Activated naive CD8-positive, alpha-beta T cell treated with anti-CD3 and anti-CD28 coated beads, Interleukin-2, amount 50 U/mL, for 24 hours (primary cell): Measurements from ENCODE around the gene C17orf75.
"Not testable (repeated sequence)": the region's sequence is repeated elsewhere in the genome, so short reads cannot be mapped to it uniquely, and the experiment has no call there.

Experiments used
- ATAC-seq: fragments of 150-1000 bp; cut with Tn5 transposase; one replicate; pipeline ENCODE4 v1.10.0; 2021
- DNase-seq: peaks from one replicate; pipeline ENCODE4 v3.0.0; 2021
- H3K27ac Mint-ChIP-seq: one replicate; pipeline ENCODE4 v1.8.0; 2021; ENCODE audit warnings: mild to moderate bottlenecking, mixed read lengths
- H3K27me3 Mint-ChIP-seq: one replicate; pipeline ENCODE4 v1.8.0; 2021; ENCODE audit warnings: mixed read lengths
- H3K36me3 Mint-ChIP-seq: one replicate; pipeline ENCODE4 v1.8.0; 2021; ENCODE audit warnings: low read depth, mixed read lengths
- H3K4me1 Mint-ChIP-seq: one replicate; pipeline ENCODE4 v1.8.0; 2021; ENCODE audit warnings: mixed read lengths
- H3K4me3 Mint-ChIP-seq: one replicate; pipeline ENCODE4 v1.8.0; 2021; ENCODE audit warnings: mild to moderate bottlenecking, moderate library complexity, mixed read lengths
- H3K9me3 Mint-ChIP-seq: one replicate; pipeline ENCODE4 v1.8.0; 2021; ENCODE audit warnings: mixed read lengths

Gene C17orf75

DNA sequence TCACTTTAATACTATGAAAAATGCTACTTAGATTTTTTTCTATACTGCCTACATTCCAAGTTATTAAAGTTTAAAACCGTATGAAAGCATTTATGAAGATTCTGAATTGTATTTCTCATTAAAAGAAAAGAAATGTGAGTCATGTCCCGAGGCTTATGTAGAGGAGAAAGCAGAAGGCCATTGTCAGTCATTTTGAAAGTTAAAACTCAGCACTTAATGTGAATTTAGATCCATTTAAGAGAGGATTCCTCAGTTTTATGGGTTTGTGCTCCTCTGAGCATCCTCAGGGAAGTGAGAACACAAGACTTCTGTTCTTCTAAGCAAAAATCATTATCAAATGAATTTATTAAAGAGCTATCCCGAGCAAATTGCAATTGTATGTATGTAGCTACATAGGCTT lies 11.8 kb downstream of the C17orf75 start:
- Mint-ChIP-seq H3K9me3 (no peaks in the 10 kb centered on the region), H3K27ac (peak overlapping the region; percentile 78), H3K27me3 (no peaks in the 10 kb centered on the region), H3K4me3 (peak overlapping the region; percentile 41), H3K36me3 (peaks cover 20% of the 10 kb centered on the region), H3K4me1 (peaks cover 34% of the 10 kb centered on the region)
- no peak for DNase-seq
- no peak for ATAC-seq

DNA sequence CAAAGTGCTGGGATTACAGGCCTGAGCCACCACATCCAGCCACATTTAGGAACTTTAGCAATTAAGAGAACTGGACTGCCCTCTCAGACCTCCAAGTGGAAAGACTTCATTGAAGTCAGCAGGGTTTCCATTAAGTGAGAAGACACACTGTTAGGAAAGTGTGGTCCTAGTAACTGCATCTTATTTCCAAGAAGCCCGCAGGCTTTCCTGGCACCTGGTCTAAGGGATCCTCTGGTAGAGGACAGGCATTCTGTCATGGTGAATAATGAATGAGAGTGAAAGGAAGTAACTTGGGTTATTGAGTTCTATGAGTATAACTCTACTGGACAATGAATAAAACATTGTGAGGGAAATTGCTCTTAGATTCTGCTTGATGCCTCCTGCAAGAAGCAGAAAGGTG lies 14.1 kb downstream of the C17orf75 start:
- H3K27me3 Mint-ChIP-seq, result no peaks in the 10 kb centered on the region
- H3K27ac Mint-ChIP-seq, result no peak overlapping the region
- peaks cover 8% of the 10 kb centered on the region for H3K36me3 Mint-ChIP-seq
- DNase-seq, result no peak
- ATAC-seq, result no peak
- peaks cover 51% of the 10 kb centered on the region for H3K4me1 Mint-ChIP-seq
- H3K9me3 Mint-ChIP-seq, result no peaks in the 10 kb centered on the region
- H3K4me3 Mint-ChIP-seq, result no peak overlapping the region

DNA sequence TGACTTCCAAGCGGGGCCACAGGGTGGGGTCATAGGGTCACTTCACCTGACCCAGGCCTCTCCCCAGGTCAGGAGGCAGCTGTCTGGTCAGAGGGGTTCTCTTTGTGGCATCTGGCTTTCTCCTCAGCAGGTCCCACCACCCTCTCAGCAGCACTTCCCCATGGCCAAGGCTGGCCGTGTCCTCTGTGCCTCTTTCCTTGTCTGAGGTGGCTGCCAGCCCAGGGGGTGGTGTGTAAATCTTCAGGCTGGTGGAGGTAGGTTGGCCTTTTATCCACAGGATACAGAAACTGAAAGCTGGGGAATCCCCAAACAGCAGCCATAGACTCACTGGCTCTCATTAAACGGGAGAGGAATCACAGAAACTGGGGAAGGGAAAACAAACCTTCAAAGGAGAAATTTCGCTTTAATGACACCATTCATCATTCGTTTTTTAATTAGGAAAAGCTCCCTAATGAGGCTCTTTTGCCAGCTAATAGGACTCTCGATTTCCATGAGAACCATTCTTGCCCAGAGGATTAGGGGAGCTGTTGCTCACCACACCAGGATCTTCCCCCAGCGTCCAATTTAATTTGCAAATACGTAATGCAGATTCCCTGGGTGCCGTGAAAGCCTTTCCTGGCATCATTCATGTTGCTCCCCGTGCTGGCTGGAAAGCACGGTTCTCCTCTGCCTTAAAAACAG lies 18.0 kb downstream of the C17orf75 start:
- peak; percentile 44 for DNase-seq
- H3K4me1 Mint-ChIP-seq, result peaks cover 23% of the 10 kb centered on the region
- ATAC-seq, result peak; percentile 87
- H3K4me3 Mint-ChIP-seq, result peak overlapping the region; percentile 26
- H3K27ac Mint-ChIP-seq, result peak overlapping the region; percentile 54
- H3K9me3 Mint-ChIP-seq, result no peaks in the 10 kb centered on the region
- H3K27me3 Mint-ChIP-seq, result no peaks in the 10 kb centered on the region
- H3K36me3 Mint-ChIP-seq, result no peaks in the 10 kb centered on the region

DNA sequence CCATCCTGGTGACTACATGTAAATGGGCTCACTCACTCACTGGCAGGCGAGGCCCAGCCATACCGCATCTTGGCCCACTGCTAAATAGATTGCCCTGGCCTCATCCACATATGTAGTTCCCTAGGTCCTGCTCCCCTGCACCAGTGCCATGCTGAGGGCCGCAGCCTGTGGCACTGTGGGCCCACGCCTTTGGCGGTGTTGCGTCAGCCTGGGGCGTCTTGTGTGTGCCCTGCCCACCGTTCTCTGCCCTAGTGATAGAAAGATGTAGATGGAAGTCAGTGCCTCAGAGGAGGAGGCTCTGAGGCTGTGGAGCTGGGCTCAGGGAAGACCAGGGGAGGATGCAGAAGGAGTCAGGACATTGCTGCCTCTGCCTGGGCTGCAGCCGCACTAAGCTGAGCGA lies 18.9 kb downstream of the C17orf75 start:
- no peak overlapping the region for H3K27ac Mint-ChIP-seq
- no peak overlapping the region for H3K4me3 Mint-ChIP-seq
- DNase-seq (no peak), ATAC-seq (no peak)
- no peaks in the 10 kb centered on the region for H3K27me3 Mint-ChIP-seq
- no peaks in the 10 kb centered on the region for H3K36me3 Mint-ChIP-seq
- H3K9me3 Mint-ChIP-seq, result no peaks in the 10 kb centered on the region
- H3K4me1 Mint-ChIP-seq, result peaks cover 19% of the 10 kb centered on the region

DNA sequence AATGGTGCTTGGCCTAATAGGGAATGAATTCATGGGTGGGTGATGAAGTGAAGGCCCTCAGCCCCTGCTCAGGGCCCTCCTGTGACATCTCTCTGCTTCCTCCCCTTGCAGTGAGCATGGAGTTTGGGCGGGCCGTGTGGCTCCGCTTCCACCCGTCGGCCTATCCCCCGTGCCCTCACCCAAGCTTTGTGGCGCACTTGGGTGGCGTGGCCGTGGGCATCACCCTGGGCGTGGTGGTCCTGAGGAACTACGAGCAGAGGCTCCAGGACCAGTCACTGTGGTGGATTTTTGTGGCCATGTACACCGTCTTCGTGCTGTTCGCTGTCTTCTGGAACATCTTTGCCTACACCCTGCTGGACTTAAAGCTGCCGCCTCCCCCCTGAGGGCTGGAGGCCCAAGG lies 21.1 kb downstream of the C17orf75 start:
- DNase-seq (no peak), ATAC-seq (no peak)
- Mint-ChIP-seq H3K4me3 (no peak overlapping the region), H3K9me3 (no peaks in the 10 kb centered on the region), H3K4me1 (peaks cover 19% of the 10 kb centered on the region), H3K36me3 (no peaks in the 10 kb centered on the region), H3K27me3 (no peaks in the 10 kb centered on the region), H3K27ac (no peak overlapping the region)

DNA sequence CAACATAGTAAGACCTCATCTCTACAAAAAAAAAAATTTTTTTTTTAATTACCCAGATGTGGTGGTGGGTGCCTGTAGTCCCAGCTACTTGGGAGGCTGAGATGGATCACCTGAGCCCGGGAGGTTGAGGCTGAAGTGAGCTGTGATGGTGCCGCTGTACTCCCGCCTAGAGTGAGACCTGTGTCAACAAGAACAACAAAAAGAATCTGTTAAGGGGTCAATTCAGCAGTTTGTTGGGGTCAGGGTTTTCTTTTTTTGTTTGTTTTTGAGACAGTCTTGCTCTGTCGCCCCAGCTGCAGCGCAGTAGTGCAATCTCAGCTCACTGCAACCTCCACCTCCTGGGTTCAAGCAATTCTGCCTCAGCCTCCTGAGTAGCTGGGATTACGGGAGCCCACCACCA lies 21.9 kb downstream of the C17orf75 start:
- not testable (repeated sequence) for H3K27ac Mint-ChIP-seq

DNA sequence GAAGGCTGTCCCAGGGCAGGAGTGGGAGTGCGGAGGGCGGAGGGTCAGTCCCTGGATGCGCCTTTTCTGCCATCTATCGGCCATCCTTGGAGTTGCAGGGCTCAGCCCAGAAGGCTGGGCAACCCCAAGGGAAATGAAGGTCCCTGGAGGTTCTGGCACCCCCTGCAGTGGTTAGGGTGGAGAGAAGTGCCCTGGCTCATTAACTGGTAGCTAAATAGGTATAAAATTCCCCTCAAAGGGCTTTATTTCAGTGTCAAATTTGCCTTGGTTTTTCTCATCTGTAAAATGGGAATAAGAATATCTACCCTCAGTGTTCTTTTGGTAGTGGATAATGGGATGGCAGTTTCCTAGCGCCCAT lies 22.4 kb downstream of the C17orf75 start:
- Mint-ChIP-seq H3K36me3 (no peaks in the 10 kb centered on the region), H3K4me1 (peaks cover 17% of the 10 kb centered on the region), H3K9me3 (no peaks in the 10 kb centered on the region), H3K4me3 (peak overlapping the region; percentile 66), H3K27ac (no peak overlapping the region), H3K27me3 (peaks cover 2% of the 10 kb centered on the region)
- ATAC-seq, result peak; percentile 86
- DNase-seq, result peak; percentile 88

More for the DNA sequence above, 21.9 kb downstream of the C17orf75 start:
- H3K4me1 Mint-ChIP-seq, result peaks cover 19% of the 10 kb centered on the region
- not testable (repeated sequence) for H3K9me3 Mint-ChIP-seq, H3K4me3 Mint-ChIP-seq, ATAC-seq, H3K36me3 Mint-ChIP-seq, DNase-seq, H3K27me3 Mint-ChIP-seq

DNA sequence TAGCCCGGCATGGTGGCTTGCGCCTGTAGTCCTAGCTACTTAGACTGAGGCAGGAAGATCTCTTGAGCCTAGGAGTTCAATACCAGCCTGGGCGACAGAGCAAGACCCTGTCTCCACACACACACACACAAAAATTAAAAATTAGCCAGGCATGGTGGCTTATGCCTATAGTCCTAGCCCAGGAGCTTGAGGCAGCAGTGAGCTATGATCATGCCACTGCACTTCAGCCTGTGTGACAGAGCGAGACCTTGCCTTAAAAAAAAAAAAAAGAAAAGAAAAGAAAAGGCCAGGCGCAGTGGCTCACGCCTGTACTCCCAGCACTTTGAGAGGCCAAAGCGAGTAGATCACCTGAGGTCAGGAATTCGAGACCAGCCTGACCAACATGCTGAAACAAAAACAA lies 23.9 kb downstream of the C17orf75 start:
- Mint-ChIP-seq H3K36me3 (no peaks in the 10 kb centered on the region), H3K4me1 (peaks cover 3% of the 10 kb centered on the region), H3K27ac (no peak overlapping the region), H3K9me3 (no peaks in the 10 kb centered on the region), H3K27me3 (peaks cover 2% of the 10 kb centered on the region), H3K4me3 (no peak overlapping the region)
- DNase-seq (no peak), ATAC-seq (no peak)

DNA sequence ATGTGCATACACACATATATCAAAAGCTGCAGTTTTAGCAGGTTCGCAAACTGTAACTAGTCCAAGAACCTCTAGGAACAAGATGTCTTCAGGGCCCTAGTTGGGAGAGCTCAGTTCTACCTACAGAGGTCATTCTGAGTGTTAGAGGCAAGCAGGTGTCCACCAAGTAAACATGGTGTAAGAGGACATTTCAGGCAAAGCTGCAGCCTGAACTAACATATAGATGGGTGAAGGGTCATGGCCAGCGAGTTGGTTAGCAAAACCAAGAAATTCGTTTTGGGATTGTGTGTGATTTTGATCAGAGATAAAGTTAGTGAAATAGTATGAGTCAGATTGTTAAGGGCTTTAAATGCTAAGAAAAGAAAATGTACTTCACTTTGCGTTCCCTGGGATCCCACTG lies 24.6 kb downstream of the C17orf75 start:
- Mint-ChIP-seq H3K27me3 (peaks cover 2% of the 10 kb centered on the region), H3K4me1 (peaks cover 2% of the 10 kb centered on the region), H3K27ac (no peak overlapping the region), H3K36me3 (no peaks in the 10 kb centered on the region), H3K4me3 (no peak overlapping the region), H3K9me3 (no peaks in the 10 kb centered on the region)
- ATAC-seq, result no peak
- no peak for DNase-seq

DNA sequence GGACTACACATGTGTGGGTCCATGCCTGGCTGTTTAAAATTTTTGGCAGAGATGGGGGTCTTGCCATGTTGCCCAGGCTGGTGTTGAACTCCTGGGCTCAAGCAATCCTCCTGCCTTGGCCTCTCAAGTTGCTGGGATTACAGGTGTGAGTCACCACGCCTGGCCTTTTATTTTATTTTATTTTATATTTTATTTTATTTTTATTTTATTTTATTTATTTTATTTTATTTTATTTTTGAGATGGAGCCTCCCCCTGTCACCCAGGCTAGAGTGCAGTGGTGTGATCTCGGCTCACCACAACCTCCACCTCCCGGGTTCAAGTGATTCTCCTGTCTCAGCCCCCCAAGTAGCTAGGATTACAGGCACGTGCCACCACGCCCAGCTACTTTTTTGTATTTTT lies 25.3 kb downstream of the C17orf75 start:
- DNase-seq, H3K27ac Mint-ChIP-seq, ATAC-seq, H3K36me3 Mint-ChIP-seq, H3K9me3 Mint-ChIP-seq, H3K27me3 Mint-ChIP-seq, H3K4me3 Mint-ChIP-seq, H3K4me1 Mint-ChIP-seq: not testable (repeated sequence)

DNA sequence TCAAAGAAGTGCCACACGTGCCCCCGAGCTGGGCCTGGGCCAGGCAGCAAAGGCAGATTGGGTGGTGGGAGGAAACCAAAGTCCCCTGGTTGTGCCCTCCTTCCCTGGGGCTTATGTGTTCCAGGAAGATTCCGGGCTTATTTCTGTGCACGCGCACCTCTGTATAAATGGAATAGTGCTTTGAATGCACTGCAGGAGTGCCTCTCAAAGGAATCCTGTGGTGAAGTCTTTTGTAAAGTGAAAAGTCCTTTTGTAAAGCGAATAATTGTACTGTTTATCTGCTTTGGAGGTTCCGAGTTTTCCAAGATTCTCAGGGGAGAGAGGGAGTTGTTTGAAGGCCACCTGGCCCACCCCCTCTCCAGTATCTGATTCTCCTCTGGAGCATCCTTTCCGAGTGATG lies 26.8 kb downstream of the C17orf75 start:
- Mint-ChIP-seq H3K27ac (no peak overlapping the region), H3K27me3 (peaks cover 3% of the 10 kb centered on the region), H3K36me3 (no peaks in the 10 kb centered on the region), H3K4me3 (no peak overlapping the region), H3K9me3 (no peaks in the 10 kb centered on the region), H3K4me1 (peaks cover 2% of the 10 kb centered on the region)
- DNase-seq (no peak), ATAC-seq (no peak)

DNA sequence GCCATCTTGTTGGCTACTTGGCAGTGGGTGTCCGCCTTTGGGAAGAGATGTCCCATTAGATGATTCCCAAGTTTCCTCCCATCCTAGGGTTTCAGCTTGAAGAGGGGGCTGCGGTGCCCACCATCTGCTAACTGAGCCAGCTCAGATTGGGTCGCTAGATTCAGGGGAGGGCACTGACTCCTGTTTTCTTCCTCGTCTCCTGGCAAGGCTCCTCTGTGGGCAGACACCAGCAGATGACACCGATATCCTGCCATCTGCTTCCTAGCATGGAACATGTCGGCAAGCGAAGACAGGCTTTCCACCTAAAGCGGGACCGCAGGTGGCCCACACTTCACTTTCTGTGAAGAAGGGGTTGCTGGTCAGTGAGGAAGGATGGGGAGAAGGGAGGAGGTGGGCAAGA lies 27.3 kb downstream of the C17orf75 start:
- DNase-seq (no peak), ATAC-seq (no peak)
- H3K4me3 Mint-ChIP-seq, result no peak overlapping the region
- H3K27ac Mint-ChIP-seq, result no peak overlapping the region
- peaks cover 5% of the 10 kb centered on the region for H3K27me3 Mint-ChIP-seq
- no peaks in the 10 kb centered on the region for H3K9me3 Mint-ChIP-seq
- peaks cover 2% of the 10 kb centered on the region for H3K4me1 Mint-ChIP-seq
- H3K36me3 Mint-ChIP-seq, result no peaks in the 10 kb centered on the region

DNA sequence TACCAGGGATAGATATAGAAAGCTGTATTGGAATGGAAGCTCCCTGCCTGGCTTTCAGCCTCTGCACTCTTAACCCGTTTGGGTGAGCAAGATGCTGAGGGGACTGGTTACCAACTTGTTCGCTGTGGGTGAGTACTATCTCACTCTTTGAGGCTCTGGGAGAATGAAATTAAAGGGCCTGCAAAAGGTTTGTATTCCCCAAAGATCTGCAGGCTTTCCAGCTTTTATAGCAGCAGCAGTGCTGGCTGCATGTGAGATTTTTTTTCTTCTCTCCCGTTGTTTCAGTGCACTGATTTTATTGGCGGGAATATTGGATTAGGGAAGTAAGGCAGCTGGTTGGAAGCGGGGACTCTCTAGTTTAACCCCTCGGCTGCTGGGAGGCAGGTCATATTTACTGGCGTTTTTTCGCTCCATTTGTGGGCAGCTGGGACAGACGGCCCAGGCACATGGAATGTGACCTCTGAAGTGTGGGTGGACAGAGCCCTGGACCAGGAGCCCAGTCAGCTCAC lies 30.9 kb downstream of the C17orf75 start:
- no peak for DNase-seq
- no peaks in the 10 kb centered on the region for H3K4me1 Mint-ChIP-seq
- no peak overlapping the region for H3K4me3 Mint-ChIP-seq
- peaks cover 5% of the 10 kb centered on the region for H3K27me3 Mint-ChIP-seq
- no peaks in the 10 kb centered on the region for H3K36me3 Mint-ChIP-seq
- no peak for ATAC-seq
- no peaks in the 10 kb centered on the region for H3K9me3 Mint-ChIP-seq
- H3K27ac Mint-ChIP-seq, result no peak overlapping the region

DNA sequence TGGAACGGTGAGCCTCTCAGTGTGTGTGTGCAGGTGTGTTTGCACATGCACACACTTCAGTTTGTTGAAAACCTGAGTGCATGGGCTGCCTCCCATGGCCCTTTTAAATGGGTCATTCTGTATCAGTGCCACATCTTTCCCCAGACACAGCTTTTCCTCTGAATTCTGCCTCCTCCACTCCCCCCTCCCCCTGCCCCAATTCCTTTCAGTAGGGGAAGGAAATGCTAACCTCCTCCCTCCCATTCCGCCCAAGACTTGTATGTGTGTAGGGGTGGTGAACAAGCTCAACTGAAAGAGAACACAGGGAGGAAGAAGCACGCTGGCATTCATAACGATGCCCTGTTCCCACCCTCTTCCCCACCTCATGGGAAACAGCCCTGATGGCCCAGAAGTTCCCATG lies 34.3 kb downstream of the C17orf75 start:
- H3K27ac Mint-ChIP-seq, result no peak overlapping the region
- DNase-seq, result no peak
- ATAC-seq, result no peak
- H3K4me3 Mint-ChIP-seq, result no peak overlapping the region
- no peaks in the 10 kb centered on the region for H3K36me3 Mint-ChIP-seq
- peaks cover 3% of the 10 kb centered on the region for H3K27me3 Mint-ChIP-seq
- no peaks in the 10 kb centered on the region for H3K9me3 Mint-ChIP-seq
- H3K4me1 Mint-ChIP-seq, result no peaks in the 10 kb centered on the region

DNA sequence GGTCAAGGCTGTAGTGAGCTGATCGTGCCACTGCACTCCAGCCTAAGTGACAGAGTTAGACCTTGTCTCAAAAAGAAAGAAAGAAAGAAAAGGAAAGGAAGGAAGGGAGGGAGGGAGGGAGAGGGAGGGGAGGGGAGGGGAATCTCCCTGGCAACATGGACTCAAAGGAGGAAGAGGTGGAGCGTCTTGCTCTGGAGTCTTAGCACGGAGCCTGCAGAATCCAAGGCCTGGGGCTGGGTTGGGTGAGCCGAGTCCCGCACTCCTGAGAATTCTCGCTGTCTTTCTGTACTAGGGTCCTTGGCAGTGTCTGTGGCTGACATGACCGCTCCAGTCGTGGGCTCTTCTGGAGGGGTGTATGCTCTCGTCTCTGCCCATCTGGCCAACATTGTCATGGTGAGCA lies 36.9 kb downstream of the C17orf75 start:
- H3K9me3 Mint-ChIP-seq, result no peaks in the 10 kb centered on the region
- no peaks in the 10 kb centered on the region for H3K4me1 Mint-ChIP-seq
- DNase-seq (no peak), ATAC-seq (no peak)
- H3K27ac Mint-ChIP-seq, result no peak overlapping the region
- peaks cover 1% of the 10 kb centered on the region for H3K27me3 Mint-ChIP-seq
- no peaks in the 10 kb centered on the region for H3K36me3 Mint-ChIP-seq
- H3K4me3 Mint-ChIP-seq, result no peak overlapping the region

DNA sequence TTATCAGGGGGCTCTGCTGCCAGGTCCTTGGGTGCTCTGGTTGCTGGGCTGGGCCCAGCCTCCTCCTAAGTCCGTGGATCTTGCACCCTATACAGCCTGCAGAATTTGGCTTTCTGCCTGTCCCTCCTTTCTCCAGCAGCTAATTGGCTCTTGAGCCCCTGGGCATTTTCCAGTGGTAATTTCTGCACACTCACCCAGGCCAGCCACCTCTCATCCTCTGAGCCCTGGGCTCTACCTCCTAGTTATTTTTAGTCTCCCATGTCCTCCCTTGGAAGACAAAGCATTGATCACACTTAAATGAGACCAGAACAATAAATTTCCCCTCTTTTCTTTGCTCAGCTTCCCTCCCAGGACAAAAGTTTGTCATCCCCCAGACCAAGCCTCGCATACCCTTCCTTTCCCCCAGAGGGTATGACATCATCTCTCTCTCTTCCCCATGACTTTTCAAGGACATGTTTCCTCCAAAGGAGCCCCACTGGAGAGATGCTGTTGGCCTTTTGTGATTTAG lies 38.1 kb downstream of the C17orf75 start:
- Mint-ChIP-seq H3K27me3 (no peaks in the 10 kb centered on the region), H3K27ac (no peak overlapping the region), H3K36me3 (no peaks in the 10 kb centered on the region), H3K4me1 (no peaks in the 10 kb centered on the region), H3K9me3 (no peaks in the 10 kb centered on the region), H3K4me3 (no peak overlapping the region)
- DNase-seq, result no peak
- no peak for ATAC-seq
